ENCODE measurements around the gene WWC1. TPM values are rescaled to one million over a fixed set of nuclear protein-coding genes. Genes with fewer than 3 reads are reported as not detected.

The WWC1 gene
- total RNA-seq, 1 donor from 2014 or later = 20.8 TPM

DNA sequence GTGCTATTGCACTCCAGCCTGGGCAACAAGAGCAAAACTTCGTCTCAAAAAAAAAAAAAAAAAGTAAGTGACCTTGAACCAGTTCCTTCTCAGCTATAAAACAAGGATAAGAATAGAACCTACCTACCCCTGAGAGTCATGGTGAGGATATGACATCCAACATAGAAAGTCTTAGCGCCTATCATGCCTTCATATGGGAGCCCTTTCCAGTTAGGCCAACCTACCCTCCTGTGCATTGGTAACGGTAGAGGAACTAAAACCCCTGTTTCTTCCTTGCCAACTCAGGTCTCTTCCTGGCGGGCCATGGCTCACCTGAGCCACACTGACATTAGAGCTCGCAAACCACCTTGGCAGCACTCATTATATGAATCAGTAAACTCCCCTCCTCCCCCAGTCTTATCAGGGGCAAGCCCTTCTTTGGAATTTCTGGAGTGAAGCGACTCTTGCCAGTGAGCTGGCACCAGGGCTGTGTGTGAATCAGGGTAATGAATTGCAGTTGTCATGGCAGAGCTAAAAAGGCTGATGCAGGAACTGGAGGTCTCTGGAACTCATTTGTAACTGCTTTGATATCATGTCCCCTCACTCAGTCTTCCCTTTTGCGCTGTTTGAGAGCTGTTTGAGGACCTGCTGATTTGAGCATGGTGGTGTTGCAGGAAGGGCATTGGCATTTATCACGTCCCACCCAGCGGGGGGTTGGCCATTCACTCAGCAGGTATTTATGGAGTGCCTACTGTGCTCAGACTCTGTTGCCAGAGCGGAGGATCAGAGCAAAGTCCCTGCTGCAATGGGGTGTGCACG is 10.3 kb downstream of the WWC1 start:
- peaks cover 2% of the 10 kb centered on the region for H3K36me3 ChIP-seq (ENCODE audit: control insufficient read depth, insufficient read depth, low read length)
- TF ChIP-seq, protein P1, sequence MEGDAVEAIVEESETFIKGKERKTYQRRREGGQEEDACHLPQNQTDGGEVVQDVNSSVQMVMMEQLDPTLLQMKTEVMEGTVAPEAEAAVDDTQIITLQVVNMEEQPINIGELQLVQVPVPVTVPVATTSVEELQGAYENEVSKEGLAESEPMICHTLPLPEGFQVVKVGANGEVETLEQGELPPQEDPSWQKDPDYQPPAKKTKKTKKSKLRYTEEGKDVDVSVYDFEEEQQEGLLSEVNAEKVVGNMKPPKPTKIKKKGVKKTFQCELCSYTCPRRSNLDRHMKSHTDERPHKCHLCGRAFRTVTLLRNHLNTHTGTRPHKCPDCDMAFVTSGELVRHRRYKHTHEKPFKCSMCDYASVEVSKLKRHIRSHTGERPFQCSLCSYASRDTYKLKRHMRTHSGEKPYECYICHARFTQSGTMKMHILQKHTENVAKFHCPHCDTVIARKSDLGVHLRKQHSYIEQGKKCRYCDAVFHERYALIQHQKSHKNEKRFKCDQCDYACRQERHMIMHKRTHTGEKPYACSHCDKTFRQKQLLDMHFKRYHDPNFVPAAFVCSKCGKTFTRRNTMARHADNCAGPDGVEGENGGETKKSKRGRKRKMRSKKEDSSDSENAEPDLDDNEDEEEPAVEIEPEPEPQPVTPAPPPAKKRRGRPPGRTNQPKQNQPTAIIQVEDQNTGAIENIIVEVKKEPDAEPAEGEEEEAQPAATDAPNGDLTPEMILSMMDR (IDR thresholded peaks at IDR 0.05; ENCODE audit: insufficient read depth, low read length, severe bottlenecking) = no peak
- no peaks in the 10 kb centered on the region for H3K27me3 ChIP-seq (ENCODE audit: control insufficient read depth, insufficient read depth, low read length)
- peak; percentile 76 for FAIRE-seq
- H3K4me3 ChIP-seq (ENCODE audit: low read depth, low read length) = no peak overlapping the region
- peak; percentile 95 for DNase-seq (ENCODE audit: low read depth)

DNA sequence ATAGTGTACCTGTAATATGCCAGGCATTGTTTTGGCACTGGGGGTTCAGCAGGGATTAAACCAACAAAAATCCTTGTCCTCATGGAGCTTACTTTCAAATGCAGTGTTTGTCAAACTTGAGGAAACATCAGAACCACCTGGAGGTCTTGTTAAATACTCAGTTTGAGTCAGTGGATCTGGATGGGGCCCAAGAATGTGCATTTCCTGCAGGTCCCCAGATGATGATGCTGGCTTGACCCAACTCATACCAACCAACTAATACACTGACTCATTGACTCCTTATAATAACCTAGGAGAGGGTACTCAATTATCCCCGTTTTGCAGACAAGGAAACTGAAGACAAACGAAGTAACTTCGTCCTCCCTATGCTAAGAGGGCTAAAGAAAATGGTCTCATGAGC is 11.3 kb downstream of the WWC1 start:
- FAIRE-seq = no peak
- DNase-seq (ENCODE audit: low read depth) = peak; percentile 86
- no peaks in the 10 kb centered on the region for H3K27me3 ChIP-seq (ENCODE audit: control insufficient read depth, insufficient read depth, low read length)
- H3K36me3 ChIP-seq (ENCODE audit: control insufficient read depth, insufficient read depth, low read length) = no peaks in the 10 kb centered on the region
- TF ChIP-seq, protein P1 (IDR thresholded peaks at IDR 0.05; ENCODE audit: insufficient read depth, low read length, severe bottlenecking) = no peak
- no peak overlapping the region for H3K4me3 ChIP-seq (ENCODE audit: low read depth, low read length)

DNA sequence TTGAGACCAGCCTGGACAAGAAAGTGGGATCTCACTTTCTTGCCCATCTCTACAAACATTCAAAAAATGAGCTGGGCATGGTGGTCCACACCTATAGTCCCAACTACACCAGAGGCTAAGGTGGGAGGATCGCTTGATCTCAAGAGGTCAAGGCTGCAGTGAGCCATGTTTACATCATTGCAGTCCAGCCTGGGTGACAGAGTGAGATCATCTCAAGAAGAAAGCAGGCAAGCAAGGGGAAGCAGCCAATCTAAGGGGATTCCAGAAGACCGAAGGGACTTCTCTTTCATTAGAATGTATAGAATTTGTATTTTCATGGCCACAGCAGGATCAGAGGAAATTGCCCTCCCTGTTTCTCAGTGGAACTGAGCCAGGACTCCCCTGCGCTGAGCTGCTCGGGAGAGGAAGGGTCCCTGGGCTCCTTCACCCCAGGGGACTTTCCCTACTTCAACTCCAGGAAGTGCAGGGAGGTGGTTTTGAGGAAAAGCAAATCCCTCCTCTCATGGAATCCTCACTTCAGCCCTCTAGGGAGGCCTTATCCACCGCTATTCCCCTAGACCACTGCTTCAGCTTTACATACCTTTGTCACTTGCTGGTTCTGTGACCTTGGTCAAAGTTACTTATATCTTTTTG is 12.1 kb downstream of the WWC1 start:
- H3K27me3 ChIP-seq (ENCODE audit: control insufficient read depth, insufficient read depth, low read length) = no peaks in the 10 kb centered on the region
- no peak for DNase-seq (ENCODE audit: low read depth)
- FAIRE-seq = no peak
- H3K4me3 ChIP-seq (ENCODE audit: low read depth, low read length) = no peak overlapping the region
- H3K36me3 ChIP-seq (ENCODE audit: control insufficient read depth, insufficient read depth, low read length) = no peaks in the 10 kb centered on the region
- TF ChIP-seq, protein P1 (IDR thresholded peaks at IDR 0.05; ENCODE audit: insufficient read depth, low read length, severe bottlenecking) = no peak

DNA sequence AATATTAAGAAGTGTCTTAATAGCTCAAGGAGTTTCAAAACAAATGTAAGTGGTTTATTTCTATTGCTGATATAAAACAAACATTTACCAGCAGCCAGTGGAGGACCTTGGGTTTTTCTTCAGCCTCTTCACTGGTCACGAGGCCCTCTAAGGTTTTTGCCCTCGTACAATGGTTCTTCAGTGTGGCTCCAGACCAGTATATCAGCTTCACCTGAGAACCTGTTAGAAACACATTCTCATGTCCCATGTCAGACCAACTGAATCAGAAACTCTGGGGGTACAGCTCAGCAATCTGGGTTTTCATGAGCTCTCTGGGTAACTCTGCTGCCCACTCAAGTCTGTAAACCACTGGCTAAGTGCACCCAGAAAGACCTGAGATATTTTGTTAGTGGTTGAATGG is 12.9 kb downstream of the WWC1 start:
- no peak for FAIRE-seq
- DNase-seq (ENCODE audit: low read depth) = no peak
- Histone ChIP-seq H3K27me3 (ENCODE audit: control insufficient read depth, insufficient read depth, low read length) (no peaks in the 10 kb centered on the region), H3K36me3 (ENCODE audit: control insufficient read depth, insufficient read depth, low read length) (peaks cover 1% of the 10 kb centered on the region), H3K4me3 (ENCODE audit: low read depth, low read length) (no peak overlapping the region)
- TF ChIP-seq, protein P1 (IDR thresholded peaks at IDR 0.05; ENCODE audit: insufficient read depth, low read length, severe bottlenecking) = no peak

DNA sequence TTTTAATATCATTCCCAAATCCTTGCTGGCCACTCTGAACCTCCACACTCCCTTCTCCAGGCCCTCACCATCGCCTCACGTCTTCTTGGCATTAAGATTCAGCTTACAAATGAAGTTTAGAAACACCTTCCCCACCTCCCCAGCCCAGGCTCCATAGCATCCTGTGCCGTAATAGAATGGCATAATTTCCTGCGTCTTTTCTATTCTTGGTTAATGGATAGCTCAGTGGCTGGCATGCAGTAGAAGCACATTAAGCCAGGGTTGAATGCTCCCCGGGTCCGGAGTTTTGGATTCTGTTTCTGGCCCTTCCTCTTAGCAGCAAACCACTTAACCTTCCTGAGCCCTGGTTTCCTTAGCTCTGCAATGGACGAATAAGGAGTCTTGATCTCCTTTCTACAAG is 13.8 kb downstream of the WWC1 start:
- TF ChIP-seq, protein P1 (IDR thresholded peaks at IDR 0.05; ENCODE audit: insufficient read depth, low read length, severe bottlenecking) = no peak
- H3K27me3 ChIP-seq (ENCODE audit: control insufficient read depth, insufficient read depth, low read length) = no peaks in the 10 kb centered on the region
- H3K36me3 ChIP-seq (ENCODE audit: control insufficient read depth, insufficient read depth, low read length) = peaks cover 1% of the 10 kb centered on the region
- DNase-seq (ENCODE audit: low read depth) (no peak), FAIRE-seq (no peak)
- H3K4me3 ChIP-seq (ENCODE audit: low read depth, low read length) = no peak overlapping the region

Data from bronchial epithelial cell (primary cell).